Activated naive CD4-positive, alpha-beta T cell treated with anti-CD3 and anti-CD28 coated beads, Interleukin-2, amount 50 U/mL, for 16 hours (primary cell): Measurements from ENCODE around the gene IPPK.

Source experiments
- DNase-seq: peaks from one replicate; pipeline ENCODE4 v3.0.0-alpha.2; 2020

IPPK gene

GRCh38 chr9:92656537-92656925 is 13.4 kb downstream of the IPPK start:
- DNase-seq, result no peak

DNA sequence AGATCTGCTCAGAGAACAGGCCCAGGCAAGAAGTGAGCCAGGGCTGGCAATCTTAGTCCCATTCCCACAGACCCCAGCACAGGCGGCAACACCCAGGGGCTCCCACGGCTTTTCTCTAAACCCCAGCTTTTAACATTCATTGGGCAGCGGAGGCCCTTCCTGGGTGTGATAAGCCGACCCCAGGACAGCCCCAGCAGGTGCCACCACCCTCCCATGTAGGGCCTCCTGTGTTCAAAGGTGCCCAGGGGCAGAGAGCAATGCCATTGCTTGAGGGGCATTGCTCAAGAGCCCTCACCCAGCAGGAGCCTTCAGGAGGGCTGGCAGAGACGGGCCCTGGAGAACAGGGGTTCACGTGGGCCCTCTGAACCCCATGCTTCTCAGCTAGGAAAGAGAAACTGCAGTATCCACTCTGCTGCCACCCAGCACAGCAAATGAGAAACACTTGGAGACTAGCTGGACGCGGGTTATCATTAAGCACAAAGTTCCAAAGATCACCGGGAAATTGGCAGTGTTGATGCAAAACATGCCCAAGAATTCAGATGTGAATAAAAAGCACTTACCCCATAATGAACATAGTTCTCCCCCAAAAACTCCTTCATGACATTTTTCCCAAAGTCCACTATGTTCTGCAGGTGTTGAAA is 13.9 kb downstream of the IPPK start:
- DNase-seq, result no peak

DNA sequence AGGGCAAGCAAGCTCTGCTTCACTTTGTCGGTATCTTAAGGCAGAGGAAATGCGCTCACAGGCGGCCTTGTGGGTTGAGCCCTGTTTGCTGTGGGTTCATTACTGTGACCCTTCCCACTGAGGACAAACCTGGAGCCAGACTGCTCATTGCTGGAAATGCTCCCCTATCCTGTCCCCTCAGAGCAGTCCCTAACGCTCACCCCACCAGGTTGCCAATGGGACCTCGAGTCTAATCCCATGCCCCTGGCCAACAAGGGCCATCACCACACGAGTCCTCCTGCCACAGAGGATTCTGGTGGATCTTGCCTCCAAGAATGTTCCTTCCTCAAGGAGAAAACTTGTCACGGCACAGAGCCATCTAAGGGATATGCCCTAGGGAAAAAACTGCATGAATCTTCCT is 14.6 kb downstream of the IPPK start:
- no peak for DNase-seq

DNA sequence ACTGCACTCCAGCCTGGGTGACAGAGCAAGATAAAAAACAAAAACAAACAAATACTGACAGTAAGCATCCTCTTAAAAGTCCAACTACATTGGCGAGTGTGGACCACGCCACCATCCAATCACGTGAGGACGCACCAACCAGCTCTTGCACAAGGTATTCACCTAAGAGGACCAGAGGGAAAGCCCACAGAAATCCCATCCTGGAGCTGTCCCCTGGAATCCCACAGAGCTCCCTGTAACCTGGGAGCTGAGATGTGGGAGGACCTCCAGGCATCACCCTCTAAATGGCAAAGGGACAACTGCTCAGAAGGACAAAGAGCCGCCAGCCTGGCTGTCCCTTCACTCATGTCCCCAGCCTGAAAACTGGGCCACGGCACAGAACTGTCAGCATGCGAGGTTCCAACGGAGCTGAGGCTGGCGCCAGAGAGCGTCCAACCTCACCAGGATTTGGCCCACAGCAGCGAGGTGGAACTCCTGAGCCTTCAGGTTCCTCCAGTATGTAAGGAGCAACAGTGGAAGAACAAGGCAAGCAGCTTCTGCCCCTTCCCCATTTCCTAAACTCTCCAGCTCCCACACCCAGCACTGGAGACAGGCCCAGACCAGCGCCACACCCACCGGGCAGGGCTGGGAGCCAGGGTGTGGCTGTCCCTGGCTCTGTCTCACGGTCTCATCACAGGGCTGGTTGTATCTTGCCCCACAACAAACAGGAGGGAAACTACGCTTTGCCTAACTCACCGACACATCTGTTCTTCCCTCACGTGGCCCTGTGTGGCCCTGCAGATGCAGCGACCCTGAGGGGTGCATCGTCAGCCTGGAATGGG is 15.2 kb downstream of the IPPK start:
- no peak for DNase-seq

DNA sequence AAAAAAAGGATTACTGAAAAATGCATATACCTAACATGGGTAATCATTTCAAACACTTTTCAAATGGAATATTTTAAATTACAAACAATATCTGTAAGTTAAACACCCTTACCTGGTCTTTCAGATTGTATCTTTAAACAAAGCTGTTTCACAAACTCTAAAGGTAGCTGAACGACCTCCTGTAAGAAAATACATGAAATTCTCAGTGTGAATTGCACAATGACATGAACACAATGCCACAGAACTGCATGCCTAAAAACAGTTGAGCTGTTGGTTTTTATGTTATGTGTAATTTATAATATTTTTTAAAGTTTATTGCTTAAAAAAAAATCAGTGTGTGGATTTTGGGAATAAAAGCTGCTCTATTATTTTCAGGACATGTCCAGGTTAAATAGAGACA is 17.5 kb downstream of the IPPK start:
- no peak for DNase-seq

DNA sequence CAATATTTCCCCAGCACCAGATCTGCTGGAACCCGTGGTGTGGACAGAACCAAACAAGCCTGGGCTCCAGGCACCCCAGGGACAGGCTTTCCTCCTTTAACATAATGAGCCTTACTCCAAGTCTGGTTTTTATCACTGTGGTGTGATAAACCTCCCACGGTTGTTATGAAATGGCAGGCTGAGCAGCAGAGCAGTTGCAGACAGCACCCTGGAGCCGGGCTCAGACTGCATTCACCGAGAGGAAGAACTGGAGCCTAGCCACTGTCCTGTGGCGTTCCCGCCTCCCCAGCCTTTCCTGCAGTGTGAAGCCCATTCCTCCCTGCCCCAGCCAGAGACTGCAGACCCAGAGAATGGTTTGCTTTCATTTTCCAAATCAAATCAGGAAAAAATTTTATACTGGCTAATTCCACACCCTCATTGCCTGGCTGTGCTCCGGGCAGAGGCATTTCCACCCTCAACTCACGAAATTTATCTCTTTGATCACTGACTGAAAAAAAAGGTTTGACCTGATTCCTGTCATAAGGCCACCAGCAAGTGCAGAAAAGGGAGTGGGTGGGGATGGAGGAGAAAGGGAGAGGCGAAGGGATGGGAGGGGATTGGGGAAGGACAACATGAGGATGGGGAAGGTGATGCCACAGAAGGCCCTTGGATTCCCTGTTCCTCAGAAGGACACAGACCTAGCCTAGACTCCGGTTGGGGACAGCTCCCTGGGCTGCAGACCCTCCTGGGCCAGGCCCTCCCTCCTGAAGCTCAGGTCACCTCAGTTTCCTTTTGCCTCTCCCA is 18.9 kb downstream of the IPPK start:
- DNase-seq, result no peak

- DNase-seq, result no peak
Measured at GRCh38 chr9:92650296-92650695, 19.6 kb downstream of the IPPK start.

DNA sequence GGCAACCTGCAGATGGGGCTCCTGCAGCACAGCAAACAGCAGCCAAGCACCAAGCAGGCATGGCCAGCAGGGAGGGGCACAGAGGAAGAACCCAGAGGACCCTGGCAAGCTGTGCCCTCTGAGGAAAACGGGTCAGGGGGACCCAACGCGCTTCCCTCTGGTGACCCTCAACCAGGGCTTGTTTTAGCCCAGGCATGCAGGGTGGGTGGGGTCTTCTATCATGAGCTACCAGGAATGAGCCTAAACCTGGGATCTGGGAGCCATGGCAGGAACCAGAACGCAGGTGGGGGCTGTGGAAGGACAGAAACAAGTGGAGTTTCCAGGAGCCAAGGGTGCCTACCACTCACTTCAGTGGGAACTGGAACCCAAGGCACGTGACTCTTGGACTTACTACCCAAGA is 20.9 kb downstream of the IPPK start:
- DNase-seq, result no peak

DNA sequence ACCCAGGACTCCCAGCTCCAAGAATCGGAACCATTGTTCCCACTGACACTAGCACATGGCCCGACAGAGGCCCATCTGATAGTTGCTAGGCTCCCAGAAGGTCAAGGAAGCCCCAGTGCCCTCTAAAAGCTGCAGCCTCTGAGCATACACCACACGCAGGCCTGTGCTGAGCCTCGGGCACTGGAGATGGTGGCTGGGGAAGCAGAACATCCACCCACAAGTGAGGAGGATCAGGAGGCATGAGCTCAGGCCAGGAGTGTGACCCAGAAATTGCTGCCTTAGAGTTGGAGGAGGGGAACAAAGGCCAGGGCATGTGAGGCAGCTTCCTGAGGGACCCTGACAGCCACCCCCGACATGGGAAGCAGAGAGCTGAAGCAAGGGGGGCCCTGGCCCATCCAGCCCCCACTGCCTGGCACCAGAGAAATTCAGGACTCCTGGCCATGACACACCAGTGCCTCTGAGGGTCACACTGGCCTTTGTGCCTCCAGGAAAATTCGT is 21.4 kb downstream of the IPPK start:
- no peak for DNase-seq

DNA sequence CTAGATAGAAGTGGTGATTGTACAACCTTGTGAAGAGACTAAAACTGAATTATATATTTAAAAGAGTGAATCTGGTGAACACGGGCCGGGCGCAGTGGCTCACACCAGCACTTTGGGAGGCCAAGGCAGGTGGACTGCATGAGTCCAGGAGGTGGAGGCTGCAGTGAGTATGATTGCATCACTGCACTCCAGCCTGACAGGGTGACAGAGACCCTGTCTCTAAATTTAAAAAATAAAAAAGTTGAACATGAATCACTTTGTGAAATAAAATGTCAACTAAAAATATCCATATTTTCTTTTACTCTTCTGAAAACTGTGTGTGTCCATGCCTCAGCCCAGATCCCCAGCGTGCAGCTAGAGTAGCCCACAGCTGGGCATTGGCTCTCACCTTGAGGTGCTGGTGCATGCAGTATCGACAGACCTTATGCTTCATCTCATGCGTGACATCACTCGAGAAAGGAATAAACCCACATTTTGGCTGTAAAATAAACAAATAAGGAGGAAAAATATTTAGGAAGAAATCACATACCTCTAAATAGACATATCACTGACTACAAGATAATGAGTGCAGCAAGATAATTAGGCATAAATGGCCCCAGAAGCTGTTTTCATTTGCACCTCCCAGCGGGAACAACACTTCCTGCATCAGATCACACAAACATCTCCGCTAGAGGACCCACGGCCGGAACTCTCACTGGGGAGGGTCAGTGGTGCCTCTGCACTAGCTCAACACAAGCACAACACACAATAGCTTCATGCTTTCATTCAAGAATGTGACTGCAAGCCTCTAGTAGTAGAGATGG is 22.1 kb downstream of the IPPK start:
- no peak for DNase-seq

DNA sequence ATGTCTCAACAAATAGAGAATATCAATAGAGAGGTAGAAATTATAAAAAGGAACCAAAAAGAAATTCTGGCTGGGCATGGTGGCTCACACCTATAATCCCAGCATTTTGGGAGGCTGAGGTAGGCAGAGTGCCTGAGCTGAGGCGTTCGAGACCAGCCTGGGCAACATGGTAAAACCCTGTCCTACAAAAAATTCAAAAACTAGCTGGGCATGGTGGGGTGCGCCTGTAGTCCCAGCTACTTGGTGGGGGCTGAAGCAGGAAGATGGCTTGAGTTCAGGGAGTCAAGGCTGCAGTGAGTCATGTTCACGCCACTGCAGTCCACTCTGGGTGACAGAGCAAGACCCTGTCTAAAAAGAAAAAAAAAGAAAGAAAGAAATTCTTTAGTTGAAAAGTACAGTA is 24.9 kb downstream of the IPPK start:
- no peak for DNase-seq

DNA sequence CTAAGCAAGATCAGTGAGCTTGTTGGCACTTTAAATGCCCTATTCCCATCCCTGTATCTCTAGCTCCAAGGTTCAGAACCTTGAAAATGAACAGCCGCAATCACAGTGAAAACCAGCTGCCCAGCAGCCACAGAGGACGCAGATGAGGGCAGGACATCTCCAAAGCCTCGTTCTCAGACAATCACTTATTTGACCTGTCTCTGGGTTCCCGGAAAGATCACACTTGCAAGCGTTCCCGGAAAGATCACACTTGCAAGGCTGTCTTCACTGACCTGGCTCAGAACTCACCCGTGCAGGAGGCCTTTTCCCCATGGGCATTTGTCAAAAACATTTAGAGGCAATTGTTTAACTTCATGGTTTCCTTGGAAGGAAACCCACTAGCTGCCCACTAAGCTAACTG is 25.7 kb downstream of the IPPK start:
- DNase-seq, result no peak

DNA sequence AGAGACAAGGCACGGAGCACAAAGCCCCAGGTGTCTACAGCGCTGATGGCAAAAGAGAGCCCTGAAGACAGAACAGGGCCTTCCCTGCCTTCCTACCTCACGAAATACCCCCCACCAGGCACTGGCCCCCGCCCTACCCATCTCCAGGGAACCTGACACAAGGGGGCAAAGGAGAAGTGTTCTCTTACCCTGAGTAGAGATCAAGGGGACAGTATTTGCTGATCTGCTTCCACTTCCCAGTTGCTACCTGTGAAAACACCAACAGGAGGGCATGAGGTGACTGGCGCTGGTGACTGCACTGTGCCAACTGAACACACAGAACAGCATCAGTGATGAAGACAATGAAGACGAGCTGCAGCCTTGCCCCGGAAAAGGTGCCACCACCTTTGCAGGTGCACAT is 27.4 kb downstream of the IPPK start:
- no peak for DNase-seq

- DNase-seq, result no peak
Measured at GRCh38 chr9:92642041-92642451, 27.9 kb downstream of the IPPK start.

DNA sequence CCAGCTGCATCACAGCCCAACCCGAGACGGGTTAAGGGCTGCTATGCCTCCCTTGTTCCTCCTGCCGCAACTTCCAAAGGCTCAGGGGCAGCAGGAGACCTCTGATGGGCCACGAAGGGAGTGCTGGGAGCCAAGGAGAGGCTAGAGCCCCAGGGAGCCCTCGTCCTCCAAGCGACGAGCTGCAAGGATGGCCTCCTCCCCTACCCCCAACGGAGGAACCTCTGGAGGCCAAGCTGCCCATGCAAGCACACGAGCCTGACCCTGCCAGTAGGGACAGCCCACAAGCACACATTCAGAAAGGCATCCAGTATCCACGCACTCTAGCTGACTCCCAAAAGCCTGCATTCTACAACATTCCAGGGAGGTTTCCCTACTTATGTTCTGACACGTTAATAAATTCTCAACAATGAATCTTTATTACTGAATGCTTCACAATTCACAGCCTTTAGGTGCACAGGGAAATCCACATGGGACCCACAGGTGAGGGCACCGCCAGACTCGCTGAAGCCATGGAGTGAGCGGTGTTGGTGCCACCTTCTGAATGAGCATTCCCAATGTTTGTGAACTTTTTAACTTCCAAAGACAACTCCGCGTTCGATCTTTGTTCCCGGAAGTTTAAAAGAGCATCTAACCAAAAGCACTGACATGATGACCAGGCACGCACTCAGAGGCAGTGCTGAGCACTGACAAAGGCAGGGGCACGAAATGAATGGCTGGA is 28.7 kb downstream of the IPPK start:
- DNase-seq, result no peak

GRCh38 chr9:92640398-92641091 is 29.4 kb downstream of the IPPK start:
- no peak for DNase-seq

DNA sequence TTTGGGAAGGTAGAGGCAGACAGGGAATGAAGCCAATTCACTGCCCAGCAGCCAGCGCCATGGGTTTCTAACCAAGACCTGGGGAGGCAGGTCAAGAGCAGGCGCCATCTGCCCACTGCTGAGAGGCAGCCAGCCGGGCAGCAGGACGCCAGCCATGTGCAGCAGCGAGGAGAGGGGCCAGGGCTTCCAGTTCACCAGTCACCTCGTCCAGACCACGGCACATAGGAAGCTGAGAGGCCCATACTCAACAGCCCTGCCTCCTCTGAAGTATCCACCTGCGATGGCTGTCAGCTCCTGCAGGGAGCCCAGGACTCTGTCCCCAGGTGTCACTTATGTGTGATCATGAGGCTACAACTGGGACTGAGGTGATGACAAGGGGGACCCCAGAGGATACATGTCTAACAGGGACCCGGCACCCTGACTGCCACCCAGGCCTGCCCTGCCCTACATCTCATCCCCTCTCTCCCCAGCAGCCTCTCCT is 30.1 kb downstream of the IPPK start:
- DNase-seq, result no peak

- no peak for DNase-seq
Measured at GRCh38 chr9:92639124-92639523, 30.8 kb downstream of the IPPK start.

DNA sequence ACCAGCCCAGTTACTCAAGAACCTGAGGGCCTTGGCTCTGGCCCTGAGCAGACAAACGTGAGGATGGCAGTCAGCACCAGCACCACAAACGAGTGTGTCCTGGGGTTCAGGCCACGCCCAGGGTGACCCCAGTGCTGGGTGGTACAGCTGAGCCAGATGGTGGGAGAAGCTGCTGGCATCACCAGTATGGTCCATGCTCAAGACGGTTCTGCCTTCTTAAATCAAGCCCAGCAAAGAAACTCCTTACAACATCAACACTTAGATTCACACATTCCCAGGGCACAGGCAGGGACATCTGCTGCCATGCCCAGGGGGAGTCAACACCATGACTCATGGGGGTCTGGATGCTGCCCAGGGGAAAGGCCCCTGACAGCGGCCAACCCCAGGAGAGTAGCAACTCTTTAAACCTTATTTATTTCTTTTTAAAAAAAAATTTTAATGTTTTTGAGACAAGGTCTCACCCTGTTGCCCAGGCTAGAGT is 31.3 kb downstream of the IPPK start:
- no peak for DNase-seq

GRCh38 chr9:92637886-92638620 is 31.9 kb downstream of the IPPK start:
- no peak for DNase-seq

- DNase-seq, result no peak
Measured at GRCh38 chr9:92637326-92637725, 32.6 kb downstream of the IPPK start.
